ENCODE results near the gene ITPK1.

Gene ITPK1

DNA sequence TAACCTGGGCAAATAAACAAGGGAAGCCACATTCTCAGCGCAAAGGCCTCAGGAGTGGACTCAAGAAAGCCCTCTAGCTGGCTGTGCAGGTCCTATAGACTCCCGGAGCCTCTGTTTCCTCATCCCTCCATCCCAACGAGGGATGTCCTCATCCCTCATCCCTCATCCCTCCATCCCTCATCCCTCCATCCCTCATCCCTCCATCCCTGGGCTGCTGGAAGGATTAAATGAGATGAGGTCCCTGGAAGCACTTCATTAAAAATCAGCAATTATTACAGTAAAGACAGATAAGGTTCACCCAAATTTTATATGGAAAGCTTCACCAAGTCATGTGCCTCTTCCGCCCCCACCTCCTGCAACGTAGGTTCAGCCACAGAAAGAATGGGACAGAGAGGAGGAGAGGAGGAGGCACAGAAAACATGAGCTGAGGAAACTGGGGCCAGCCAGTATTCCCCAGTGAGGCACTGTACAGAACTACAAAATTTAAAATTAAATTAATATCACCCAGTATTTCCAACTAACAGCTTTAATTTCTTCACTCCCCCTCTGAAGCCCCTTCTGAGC is 4.8 kb downstream of the ITPK1 start:
- H2BK5ac ChIP-seq (ENCODE audit: low read depth, low read length, poor library complexity, severe bottlenecking) = no peak overlapping the region
- no peaks in the 10 kb centered on the region for H3K27me3 ChIP-seq (ENCODE audit: control insufficient read depth in 1 of 2, insufficient read depth in 1 of 2, low read length in 2 of 2)
- H4K8ac ChIP-seq (ENCODE audit: low read length) = no peak overlapping the region
- no peak overlapping the region for H3K14ac ChIP-seq (ENCODE audit: low read length in 2 of 2)
- H2AFZ ChIP-seq (ENCODE audit: low read depth, low read length) = no peak overlapping the region
- no peak overlapping the region for H2BK15ac ChIP-seq (ENCODE audit: low read depth, poor library complexity, severe bottlenecking)
- H2BK12ac ChIP-seq (ENCODE audit: low read length in 2 of 2) = no peak overlapping the region
- H3K79me1 ChIP-seq (replicated peaks; ENCODE audit: low read length, poor library complexity, severe bottlenecking) = peaks cover 31% of the 10 kb centered on the region
- no peak overlapping the region for H4K91ac ChIP-seq (ENCODE audit: low read length)
- no peak overlapping the region for H3K4ac ChIP-seq (ENCODE audit: low read depth in 1 of 2, low read length in 2 of 2)
- no peak overlapping the region for H3K9ac ChIP-seq (ENCODE audit: low read length)
- H3K27ac ChIP-seq (ENCODE audit: low read length, poor library complexity, severe bottlenecking) = no peak overlapping the region
- H3K23ac ChIP-seq (ENCODE audit: low read length in 2 of 2) = no peak overlapping the region
- H2AK5ac ChIP-seq (ENCODE audit: low read length, severe bottlenecking) = no peak overlapping the region
- H3K9me3 ChIP-seq (ENCODE audit: control insufficient read depth, low read length) = no peaks in the 10 kb centered on the region
- WGBS = 90% methylated on average over 2 of the region's 5 CpGs
- no peak overlapping the region for H3K4me3 ChIP-seq (ENCODE audit: insufficient read depth in 1 of 2, low read depth in 1 of 2, low read length in 2 of 2)
- no peak for DNase-seq
- H3K36me3 ChIP-seq (ENCODE audit: control insufficient read depth in 1 of 2, insufficient read depth in 2 of 2, low read depth in 1 of 2, low read length in 2 of 2) = no peaks in the 10 kb centered on the region
- H3K18ac ChIP-seq (ENCODE audit: low read depth in 1 of 2, low read length in 2 of 2) = no peak overlapping the region
- H3K4me1 ChIP-seq (ENCODE audit: control insufficient read depth, insufficient read depth, low read depth, low read length) = peaks cover 10% of the 10 kb centered on the region
- H2BK120ac ChIP-seq (ENCODE audit: low read depth, low read length) = no peak overlapping the region
- no peak overlapping the region for H3K4me2 ChIP-seq (ENCODE audit: low read length, poor library complexity, severe bottlenecking)

GRCh38 chr14:93109572-93110481 is 5.9 kb downstream of the ITPK1 start:
- Histone ChIP-seq H3K4ac (ENCODE audit: low read depth in 1 of 2, low read length in 2 of 2) (no peak overlapping the region), H4K8ac (ENCODE audit: low read length) (no peak overlapping the region), H2AFZ (ENCODE audit: low read depth, low read length) (no peak overlapping the region), H2BK12ac (ENCODE audit: low read length in 2 of 2) (no peak overlapping the region), H3K4me2 (ENCODE audit: low read length, poor library complexity, severe bottlenecking) (no peak overlapping the region), H3K9me3 (ENCODE audit: control insufficient read depth, low read length) (no peaks in the 10 kb centered on the region), H3K23ac (ENCODE audit: low read length in 2 of 2) (no peak overlapping the region), H3K27me3 (ENCODE audit: control insufficient read depth in 1 of 2, insufficient read depth in 1 of 2, low read length in 2 of 2) (no peaks in the 10 kb centered on the region), H2BK5ac (ENCODE audit: low read depth, low read length, poor library complexity, severe bottlenecking) (no peak overlapping the region), H3K4me3 (ENCODE audit: insufficient read depth in 1 of 2, low read depth in 1 of 2, low read length in 2 of 2) (no peak overlapping the region), H3K36me3 (ENCODE audit: control insufficient read depth in 1 of 2, insufficient read depth in 2 of 2, low read depth in 1 of 2, low read length in 2 of 2) (no peaks in the 10 kb centered on the region), H2AK5ac (ENCODE audit: low read length, severe bottlenecking) (no peak overlapping the region), H3K4me1 (ENCODE audit: control insufficient read depth, insufficient read depth, low read depth, low read length) (peaks cover 13% of the 10 kb centered on the region), H3K14ac (ENCODE audit: low read length in 2 of 2) (no peak overlapping the region), H4K91ac (ENCODE audit: low read length) (no peak overlapping the region), H3K79me1 (replicated peaks; ENCODE audit: low read length, poor library complexity, severe bottlenecking) (peaks cover 31% of the 10 kb centered on the region), H2BK120ac (ENCODE audit: low read depth, low read length) (no peak overlapping the region), H3K27ac (ENCODE audit: low read length, poor library complexity, severe bottlenecking) (no peak overlapping the region), H3K9ac (ENCODE audit: low read length) (no peak overlapping the region), H2BK15ac (ENCODE audit: low read depth, poor library complexity, severe bottlenecking) (no peak overlapping the region), H3K18ac (ENCODE audit: low read depth in 1 of 2, low read length in 2 of 2) (no peak overlapping the region)
- no peak for DNase-seq
- 85% methylated on average over 13 of the region's 14 CpGs for WGBS

DNA sequence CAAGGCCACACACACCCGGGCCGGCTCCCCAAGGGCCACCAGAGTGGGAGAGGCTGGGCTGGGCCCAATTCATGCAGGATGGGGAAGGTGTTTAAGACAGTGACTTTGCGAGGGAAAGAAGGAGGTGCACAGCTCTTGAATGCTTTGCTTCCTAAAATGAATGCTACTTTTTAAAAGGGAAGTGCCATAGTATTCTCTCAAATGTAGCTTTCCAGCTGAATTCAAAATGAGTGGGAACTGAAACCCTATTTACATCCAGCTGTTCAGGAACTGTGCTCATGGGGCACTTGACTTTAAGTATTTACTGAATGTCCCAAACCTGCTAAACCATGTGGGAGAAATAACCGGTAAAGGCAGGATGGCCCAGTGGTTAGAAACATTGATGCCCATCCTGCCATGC is 7.6 kb downstream of the ITPK1 start:
- H3K4me3 ChIP-seq (ENCODE audit: insufficient read depth in 1 of 2, low read depth in 1 of 2, low read length in 2 of 2) = no peak overlapping the region
- no peak overlapping the region for H2AFZ ChIP-seq (ENCODE audit: low read depth, low read length)
- no peak overlapping the region for H2BK12ac ChIP-seq (ENCODE audit: low read length in 2 of 2)
- H3K4ac ChIP-seq (ENCODE audit: low read depth in 1 of 2, low read length in 2 of 2) = no peak overlapping the region
- no peak overlapping the region for H4K91ac ChIP-seq (ENCODE audit: low read length)
- H3K23ac ChIP-seq (ENCODE audit: low read length in 2 of 2) = no peak overlapping the region
- H3K9me3 ChIP-seq (ENCODE audit: control insufficient read depth, low read length) = no peaks in the 10 kb centered on the region
- H2AK5ac ChIP-seq (ENCODE audit: low read length, severe bottlenecking) = no peak overlapping the region
- no peak for DNase-seq
- no peak overlapping the region for H3K27ac ChIP-seq (ENCODE audit: low read length, poor library complexity, severe bottlenecking)
- peaks cover 41% of the 10 kb centered on the region for H3K79me1 ChIP-seq (replicated peaks; ENCODE audit: low read length, poor library complexity, severe bottlenecking)
- WGBS = 94% methylated on average over 3 of the region's 4 CpGs
- no peak overlapping the region for H2BK5ac ChIP-seq (ENCODE audit: low read depth, low read length, poor library complexity, severe bottlenecking)
- no peak overlapping the region for H3K18ac ChIP-seq (ENCODE audit: low read depth in 1 of 2, low read length in 2 of 2)
- no peaks in the 10 kb centered on the region for H3K27me3 ChIP-seq (ENCODE audit: control insufficient read depth in 1 of 2, insufficient read depth in 1 of 2, low read length in 2 of 2)
- H3K4me1 ChIP-seq (ENCODE audit: control insufficient read depth, insufficient read depth, low read depth, low read length) = peaks cover 6% of the 10 kb centered on the region
- H2BK15ac ChIP-seq (ENCODE audit: low read depth, poor library complexity, severe bottlenecking) = no peak overlapping the region
- H4K8ac ChIP-seq (ENCODE audit: low read length) = no peak overlapping the region
- H3K14ac ChIP-seq (ENCODE audit: low read length in 2 of 2) = no peak overlapping the region
- H3K36me3 ChIP-seq (ENCODE audit: control insufficient read depth in 1 of 2, insufficient read depth in 2 of 2, low read depth in 1 of 2, low read length in 2 of 2) = no peaks in the 10 kb centered on the region
- no peak overlapping the region for H3K9ac ChIP-seq (ENCODE audit: low read length)
- H3K4me2 ChIP-seq (ENCODE audit: low read length, poor library complexity, severe bottlenecking) = no peak overlapping the region
- no peak overlapping the region for H2BK120ac ChIP-seq (ENCODE audit: low read depth, low read length)

GRCh38 chr14:93107453-93107852 is 8.3 kb downstream of the ITPK1 start:
- no peak overlapping the region for H3K18ac ChIP-seq (ENCODE audit: low read depth in 1 of 2, low read length in 2 of 2)
- H3K4me3 ChIP-seq (ENCODE audit: insufficient read depth in 1 of 2, low read depth in 1 of 2, low read length in 2 of 2) = no peak overlapping the region
- no peak overlapping the region for H3K27ac ChIP-seq (ENCODE audit: low read length, poor library complexity, severe bottlenecking)
- no peaks in the 10 kb centered on the region for H3K9me3 ChIP-seq (ENCODE audit: control insufficient read depth, low read length)
- H3K9ac ChIP-seq (ENCODE audit: low read length) = no peak overlapping the region
- H3K79me1 ChIP-seq (replicated peaks; ENCODE audit: low read length, poor library complexity, severe bottlenecking) = peaks cover 41% of the 10 kb centered on the region
- DNase-seq = no peak
- no peak overlapping the region for H3K23ac ChIP-seq (ENCODE audit: low read length in 2 of 2)
- H3K36me3 ChIP-seq (ENCODE audit: control insufficient read depth in 1 of 2, insufficient read depth in 2 of 2, low read depth in 1 of 2, low read length in 2 of 2) = no peaks in the 10 kb centered on the region
- no peak overlapping the region for H3K4me2 ChIP-seq (ENCODE audit: low read length, poor library complexity, severe bottlenecking)
- no peak overlapping the region for H2AK5ac ChIP-seq (ENCODE audit: low read length, severe bottlenecking)
- H3K4ac ChIP-seq (ENCODE audit: low read depth in 1 of 2, low read length in 2 of 2) = no peak overlapping the region
- H3K27me3 ChIP-seq (ENCODE audit: control insufficient read depth in 1 of 2, insufficient read depth in 1 of 2, low read length in 2 of 2) = no peaks in the 10 kb centered on the region
- H4K91ac ChIP-seq (ENCODE audit: low read length) = no peak overlapping the region
- no peak overlapping the region for H2BK15ac ChIP-seq (ENCODE audit: low read depth, poor library complexity, severe bottlenecking)
- no peak overlapping the region for H2BK5ac ChIP-seq (ENCODE audit: low read depth, low read length, poor library complexity, severe bottlenecking)
- no peak overlapping the region for H2AFZ ChIP-seq (ENCODE audit: low read depth, low read length)
- WGBS = 87% methylated on average over 11 of the region's 11 CpGs
- no peak overlapping the region for H2BK120ac ChIP-seq (ENCODE audit: low read depth, low read length)
- H4K8ac ChIP-seq (ENCODE audit: low read length) = no peak overlapping the region
- no peak overlapping the region for H2BK12ac ChIP-seq (ENCODE audit: low read length in 2 of 2)
- no peak overlapping the region for H3K14ac ChIP-seq (ENCODE audit: low read length in 2 of 2)
- peaks cover 6% of the 10 kb centered on the region for H3K4me1 ChIP-seq (ENCODE audit: control insufficient read depth, insufficient read depth, low read depth, low read length)

All from mesenchymal stem cell (in vitro differentiated cells and primary cell).